RCC 7860 (cell line): Measurements from ENCODE around the gene ASAP2.

Experiments used
- DNase-seq: peaks from one replicate; pipeline ENCODE4 v3.0.0-alpha.2; 2015; ENCODE audit warnings: low spot score
- FAIRE-seq: peaks from 2 replicates; lab custom pipeline; 2012; peaks lifted over from hg19 to GRCh38; lab: Jason Lieb, UNC

Gene ASAP2

GRCh38 chr2:9205963-9206948, at the start of gene ASAP2:
ASAP2 (plus strand) TSS chr2:9206812; CDS start chr2:9207105, 293 bp downstream.
- FAIRE-seq (no peak), DNase-seq (peak; percentile 37)

- DNase-seq: no peak
- no peak for FAIRE-seq
Observed at GRCh38 chr2:9158786-9159779, 47.5 kb upstream of the ASAP2 start.

GRCh38 chr2:9160732-9161131, 45.9 kb upstream of the ASAP2 start:
- FAIRE-seq (no peak), DNase-seq (no peak)

GRCh38 chr2:9162841-9163240, 43.8 kb upstream of the ASAP2 start:
- FAIRE-seq: no peak
- DNase-seq: no peak

DNA sequence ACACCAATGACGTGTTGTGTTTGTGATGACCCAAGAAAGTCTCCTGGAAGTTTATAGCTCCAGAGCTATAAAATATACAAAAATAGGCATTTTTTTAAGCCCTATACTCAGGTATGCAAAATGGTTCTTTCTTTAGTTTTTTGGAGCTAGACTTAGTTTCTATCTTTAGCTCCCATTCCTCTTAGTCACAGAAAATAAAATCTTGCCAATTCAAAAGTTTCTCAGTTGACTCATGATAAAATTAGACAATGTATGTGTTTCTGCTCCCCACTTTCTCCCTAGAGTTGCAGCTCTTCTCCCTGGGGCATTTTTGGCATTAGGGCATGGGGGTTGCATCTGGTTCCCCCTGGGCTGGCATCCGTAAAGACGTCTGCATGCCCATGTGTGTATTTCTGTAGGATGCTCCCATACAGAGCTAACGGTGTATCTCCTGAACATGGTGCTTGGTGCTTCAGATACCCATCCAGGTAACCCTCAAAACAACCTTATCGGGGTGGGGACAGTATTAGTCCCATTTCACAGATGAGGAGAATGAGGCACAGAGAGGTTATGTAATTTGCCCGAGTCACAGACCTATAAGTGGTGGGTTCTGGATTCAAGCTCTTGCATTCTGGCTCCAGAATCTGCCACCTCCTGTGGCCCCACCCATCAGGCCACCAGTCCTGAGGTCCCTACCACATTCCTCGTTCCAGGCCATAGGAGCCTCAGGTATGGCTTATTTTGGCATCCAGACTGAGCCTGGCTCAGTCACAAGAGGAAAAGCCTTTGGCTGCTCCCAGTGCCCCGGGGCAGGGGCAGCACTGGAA, 43.1 kb upstream of the ASAP2 start:
- no peak for FAIRE-seq

GRCh38 chr2:9164112-9164608, 42.5 kb upstream of the ASAP2 start:
- DNase-seq (no peak), FAIRE-seq (no peak)

More for the DNA sequence above, 43.1 kb upstream of the ASAP2 start:
- DNase-seq: no peak

GRCh38 chr2:9165625-9166024, 41.0 kb upstream of the ASAP2 start:
- FAIRE-seq (no peak), DNase-seq (no peak)

- FAIRE-seq (no peak), DNase-seq (no peak)
Observed at GRCh38 chr2:9166579-9167377, 39.8 kb upstream of the ASAP2 start.

- FAIRE-seq (no peak), DNase-seq (no peak)
Observed at GRCh38 chr2:9167718-9168657, 38.6 kb upstream of the ASAP2 start.

DNA sequence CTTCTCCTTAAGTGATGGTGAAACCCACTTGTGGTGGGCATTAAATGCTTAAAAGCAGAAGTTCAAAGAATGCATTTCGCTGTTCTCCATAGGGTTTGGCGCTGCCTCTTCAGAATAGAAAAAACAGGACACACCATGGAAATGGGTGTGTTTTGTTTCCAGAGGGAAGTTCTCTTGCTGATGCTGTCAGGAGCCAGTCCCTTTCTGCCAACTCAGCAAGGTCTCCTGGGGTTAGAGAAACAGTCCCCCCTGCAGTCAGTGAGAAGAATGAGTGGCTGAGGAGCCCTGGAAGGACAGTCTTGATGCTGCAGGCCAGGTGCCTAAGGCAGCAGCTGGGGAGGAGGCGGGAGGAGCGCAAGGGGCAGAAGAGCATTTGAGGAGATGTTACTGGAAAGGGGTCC, 37.8 kb upstream of the ASAP2 start:
- no peak for DNase-seq
- no peak for FAIRE-seq

GRCh38 chr2:9169349-9170107, 37.1 kb upstream of the ASAP2 start:
- FAIRE-seq (no peak), DNase-seq (no peak)

- no peak for FAIRE-seq
Observed at GRCh38 chr2:9170458-9171130, 36.0 kb upstream of the ASAP2 start.

DNA sequence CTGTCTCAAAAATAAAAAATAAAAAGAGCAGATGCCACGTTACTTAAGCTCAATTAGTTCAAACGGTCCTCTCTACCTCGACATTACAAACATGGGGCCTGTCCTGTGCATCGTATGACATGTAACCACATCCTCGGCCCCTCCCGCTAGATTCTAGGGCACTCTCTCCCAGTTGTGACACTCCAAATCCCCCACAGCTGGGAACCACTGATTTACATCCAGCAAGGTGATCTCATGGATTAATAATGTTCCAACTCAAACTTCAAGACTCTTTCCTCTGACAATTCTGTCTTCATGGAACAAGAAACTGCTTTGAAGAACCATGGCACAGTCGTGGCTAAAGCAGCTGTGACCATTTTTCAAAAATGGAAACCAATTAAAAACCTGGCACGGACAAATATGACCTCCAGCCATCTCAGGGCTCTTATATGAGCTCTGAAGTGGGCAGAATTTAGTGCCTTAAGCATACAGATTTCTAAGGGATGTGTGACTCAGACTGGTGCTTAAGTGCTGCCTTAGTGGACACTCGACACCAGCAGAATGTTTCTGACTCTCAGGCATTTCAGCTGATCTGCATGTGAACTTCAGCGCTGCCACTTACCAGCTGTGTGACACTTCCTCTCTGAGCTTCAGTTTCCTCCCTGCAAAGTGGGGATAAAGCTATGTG, 31.7 kb upstream of the ASAP2 start:
- peak; percentile 86 for DNase-seq
- peak; percentile 50 for FAIRE-seq

More at GRCh38 chr2:9170458-9171130, 36.0 kb upstream of the ASAP2 start:
- no peak for DNase-seq

DNA sequence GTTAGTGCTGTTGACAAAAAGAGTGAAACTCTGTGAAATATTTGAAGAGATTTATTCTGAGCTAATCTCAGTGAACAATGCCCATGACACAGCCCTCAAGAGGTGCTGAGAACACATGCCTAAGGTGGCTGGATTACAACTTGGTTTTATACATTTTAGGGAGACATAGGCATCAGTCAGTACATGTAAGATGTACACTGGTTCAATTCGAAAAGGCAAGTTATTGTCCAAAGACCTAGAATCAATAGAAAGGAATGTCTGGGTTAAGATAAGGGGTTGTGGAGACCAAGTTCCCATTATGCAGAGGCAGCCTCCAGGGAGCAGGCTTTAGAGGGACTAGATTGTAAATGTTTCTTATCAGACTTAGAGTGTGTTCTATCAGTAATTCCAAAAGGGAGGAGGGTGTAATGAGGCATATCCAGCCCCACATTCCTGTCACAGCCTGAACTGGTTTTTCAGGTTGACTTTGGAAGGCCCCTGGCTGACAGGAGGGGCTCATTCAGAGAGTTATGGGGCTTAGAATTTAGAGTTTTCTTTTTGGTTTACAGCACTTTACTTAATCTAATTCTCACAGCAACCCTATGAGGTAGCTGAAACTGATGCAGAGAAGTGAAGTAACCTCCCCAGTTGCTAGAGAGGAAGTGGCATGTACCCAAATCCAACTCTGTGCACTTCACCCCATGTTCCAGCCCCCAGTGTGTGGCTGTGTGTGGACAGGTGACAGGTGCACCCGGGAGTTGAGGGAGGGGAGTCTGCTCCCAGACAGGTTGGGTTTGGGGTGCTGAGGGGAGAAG, 28.3 kb upstream of the ASAP2 start:
- peak; percentile 46 for DNase-seq
- peak; percentile 8 for FAIRE-seq

- peak; percentile 80 for DNase-seq
- FAIRE-seq: peak; percentile 82
Observed at GRCh38 chr2:9178904-9179571, 27.6 kb upstream of the ASAP2 start.
